Prostate gland (tissue), 2 donors: Measurements from ENCODE around the gene ST6GALNAC3. TPM values are rescaled to one million over a fixed set of nuclear protein-coding genes. Genes with fewer than 3 reads are reported as not detected.

Experiments
- DNase-seq: peaks from one replicate; pipeline ENCODE4 v3.0.0-alpha.2; 2019; ENCODE audit warnings: low spot score
- H3K27ac ChIP-seq, 2 donors: fragments of 200-600 bp; sonication (generic); 2 replicates each; pipeline ENCODE4 v1.5.1; 2017 to 2019
- H3K27me3 ChIP-seq: fragments of 200-600 bp; sonication (generic); replicated peaks from 2 replicates; pipeline ENCODE4 v1.5.1; 2019; ENCODE audit not compliant: insufficient read depth
- H3K36me3 ChIP-seq, 2 donors: fragments of 200-600 bp; sonication (generic); 1 replicate in 1 of 2; 2 replicates in 1 of 2; pipeline versions ENCODE4 v1.5.1 to v1.8.1; 2017 to 2019
- H3K4me1 ChIP-seq: fragments of 200-600 bp; sonication (generic); replicated peaks from 2 replicates; pipeline ENCODE4 v1.5.1; 2019
- H3K4me3 ChIP-seq, 2 donors: fragments of 200-600 bp; sonication (generic); 2 replicates each; pipeline ENCODE4 v1.5.1; 2017 to 2019
- H3K9me3 ChIP-seq: fragments of 200-600 bp; sonication (generic); 2 replicates; pipeline ENCODE4 v1.5.1; 2017
- POLR2A ChIP-seq: fragments of 450-650 bp; IDR thresholded peaks from one replicate; pipeline ENCODE4 v1.6.1; 2016; ENCODE audit warnings: antibody characterized with exemption, mild to moderate bottlenecking
- POLR2AphosphoS5 ChIP-seq: sonication (generic); formaldehyde crosslinking; IDR thresholded peaks from one replicate; pipeline ENCODE4 v1.6.1; 2017; ENCODE audit warnings: antibody characterized with exemption
- WGBS: methylation state at CpG from one replicate; pipeline ENCODE4 v1.1.5; 2018; 5-methylcytosine and 5-hydroxymethylcytosine counted together
- intact Hi-C: fragments of 100-400 bp; cut with DNase I; formaldehyde crosslinking; loops from one replicate; pipeline ENCODE4 v1.14.2; 2022
- total RNA-seq, 2 donors: library from RNA; depleted of rRNA; stranded (reverse); fragments of >200 nt; gene quantifications; one replicate each; pipeline ENCODE4 v1.1.0, GENCODE V29; 2016
- TF ChIP-seq, protein P1 (sequence below), 4 experiments: fragments of 200-600 bp in 2 of 4; fragments of 450-650 bp in 2 of 4; sonication (generic) in 2 of 4; IDR thresholded peaks; 1 replicate in 3 of 4; 2 replicates in 1 of 4; pipeline ENCODE4 v1.5.1; 2016 to 2019; ENCODE audit warnings: antibody characterized with exemption in 4 of 4, mild to moderate bottlenecking in 2 of 4, moderate library complexity in 2 of 4

The ST6GALNAC3 gene
- total RNA-seq, 2 donors from 2014 or later = 0.41 to 0.80 TPM

DNA sequence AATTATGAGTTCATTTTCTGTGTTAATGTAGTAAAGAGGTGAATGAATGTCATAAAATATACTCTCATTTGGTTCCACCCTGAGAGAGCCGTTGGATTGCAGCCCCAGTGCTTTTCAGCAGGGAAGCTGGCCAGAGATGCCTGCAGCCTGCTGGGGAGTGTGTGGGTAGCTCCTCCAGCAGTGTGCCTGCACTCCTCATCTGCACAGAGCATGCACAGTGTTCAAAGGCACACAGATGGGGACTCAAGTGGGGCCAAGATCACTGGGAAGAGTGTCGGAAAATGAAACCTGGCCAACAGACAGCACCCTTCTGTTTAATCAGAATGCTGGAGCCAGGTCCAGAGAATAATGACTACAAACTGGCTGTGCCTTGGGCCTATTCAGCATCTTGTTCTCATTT is 206.8 kb downstream of the ST6GALNAC3 start:
- Histone ChIP-seq H3K4me3 (no peak overlapping the region), H3K9me3 (no peaks in the 10 kb centered on the region), H3K27ac (no peak overlapping the region), H3K36me3 (no peaks in the 10 kb centered on the region), H3K4me1 (no peaks in the 10 kb centered on the region), H3K27me3 (no peaks in the 10 kb centered on the region)
- intact Hi-C loops = no loop called here
- WGBS = 38% methylated on average over 2 of the region's 2 CpGs
- DNase-seq = no peak
- TF ChIP-seq POLR2A (no peak), POLR2AphosphoS5 (no peak)
- TF ChIP-seq, protein P1, sequence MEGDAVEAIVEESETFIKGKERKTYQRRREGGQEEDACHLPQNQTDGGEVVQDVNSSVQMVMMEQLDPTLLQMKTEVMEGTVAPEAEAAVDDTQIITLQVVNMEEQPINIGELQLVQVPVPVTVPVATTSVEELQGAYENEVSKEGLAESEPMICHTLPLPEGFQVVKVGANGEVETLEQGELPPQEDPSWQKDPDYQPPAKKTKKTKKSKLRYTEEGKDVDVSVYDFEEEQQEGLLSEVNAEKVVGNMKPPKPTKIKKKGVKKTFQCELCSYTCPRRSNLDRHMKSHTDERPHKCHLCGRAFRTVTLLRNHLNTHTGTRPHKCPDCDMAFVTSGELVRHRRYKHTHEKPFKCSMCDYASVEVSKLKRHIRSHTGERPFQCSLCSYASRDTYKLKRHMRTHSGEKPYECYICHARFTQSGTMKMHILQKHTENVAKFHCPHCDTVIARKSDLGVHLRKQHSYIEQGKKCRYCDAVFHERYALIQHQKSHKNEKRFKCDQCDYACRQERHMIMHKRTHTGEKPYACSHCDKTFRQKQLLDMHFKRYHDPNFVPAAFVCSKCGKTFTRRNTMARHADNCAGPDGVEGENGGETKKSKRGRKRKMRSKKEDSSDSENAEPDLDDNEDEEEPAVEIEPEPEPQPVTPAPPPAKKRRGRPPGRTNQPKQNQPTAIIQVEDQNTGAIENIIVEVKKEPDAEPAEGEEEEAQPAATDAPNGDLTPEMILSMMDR (IDR thresholded peaks at IDR 0.05) = no peak

DNA sequence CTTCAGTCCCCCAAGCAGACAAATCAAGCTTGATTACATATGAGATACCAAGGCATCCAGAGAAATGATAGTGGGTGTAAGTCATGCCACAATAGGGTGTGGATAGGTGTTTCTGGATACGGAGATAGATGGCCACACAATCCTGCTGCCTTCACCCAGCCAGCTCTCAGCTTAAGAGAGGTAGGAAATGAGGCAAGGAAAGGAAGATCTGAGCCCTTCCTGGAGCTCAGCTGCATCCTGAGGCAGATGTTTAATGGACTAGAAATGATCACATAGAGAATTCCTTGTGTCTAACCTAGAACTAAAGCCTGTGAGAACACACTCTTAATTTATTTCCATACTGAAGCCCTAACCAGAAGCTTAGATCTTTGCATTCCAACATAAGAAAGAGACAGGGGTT is 210.3 kb downstream of the ST6GALNAC3 start:
- TF ChIP-seq POLR2A (no peak), POLR2AphosphoS5 (no peak)
- TF ChIP-seq, protein P1 (IDR thresholded peaks at IDR 0.05) = no peak
- H3K4me3 ChIP-seq = no peak overlapping the region
- no peaks in the 10 kb centered on the region for H3K36me3 ChIP-seq
- H3K27me3 ChIP-seq = no peaks in the 10 kb centered on the region
- no peaks in the 10 kb centered on the region for H3K4me1 ChIP-seq
- 83% methylated on average over 1 of the region's 1 CpG for WGBS
- H3K27ac ChIP-seq = no peak overlapping the region
- no peaks in the 10 kb centered on the region for H3K9me3 ChIP-seq
- intact Hi-C loops = no loop called here
- DNase-seq = no peak

DNA sequence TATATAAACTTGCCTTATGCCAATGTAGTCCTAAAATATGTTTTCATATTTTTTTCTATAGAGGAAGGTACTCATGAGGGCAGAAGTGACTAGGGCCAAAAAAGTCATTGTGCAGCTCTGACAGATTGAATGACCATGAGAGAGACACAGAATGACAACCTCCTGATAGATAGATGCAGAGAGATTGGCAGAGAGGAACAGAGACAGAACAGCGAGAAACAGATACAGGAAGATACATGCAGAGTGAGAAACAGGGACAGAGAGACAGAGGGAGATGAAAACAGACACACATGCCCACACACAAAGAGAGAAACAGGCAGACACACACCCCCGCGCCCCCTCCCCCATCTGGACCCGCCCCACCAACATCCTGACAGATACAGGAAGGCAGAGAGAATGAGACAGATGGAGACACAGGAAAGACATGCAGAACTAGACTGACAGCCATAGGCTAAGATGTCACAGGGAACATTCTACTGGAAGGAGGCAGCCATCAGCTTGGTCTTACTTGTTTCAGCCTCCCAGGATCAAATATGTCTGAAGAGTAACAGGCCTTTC is 211.1 kb downstream of the ST6GALNAC3 start:
- no peak overlapping the region for H3K27ac ChIP-seq
- H3K9me3 ChIP-seq = no peaks in the 10 kb centered on the region
- no peaks in the 10 kb centered on the region for H3K36me3 ChIP-seq
- DNase-seq = no peak
- TF ChIP-seq, protein P1 (IDR thresholded peaks at IDR 0.05) = no peak
- intact Hi-C loops = no loop called here
- H3K27me3 ChIP-seq = no peaks in the 10 kb centered on the region
- no peak overlapping the region for H3K4me3 ChIP-seq
- H3K4me1 ChIP-seq = no peaks in the 10 kb centered on the region
- WGBS = 91% methylated on average over 4 of the region's 4 CpGs

DNA sequence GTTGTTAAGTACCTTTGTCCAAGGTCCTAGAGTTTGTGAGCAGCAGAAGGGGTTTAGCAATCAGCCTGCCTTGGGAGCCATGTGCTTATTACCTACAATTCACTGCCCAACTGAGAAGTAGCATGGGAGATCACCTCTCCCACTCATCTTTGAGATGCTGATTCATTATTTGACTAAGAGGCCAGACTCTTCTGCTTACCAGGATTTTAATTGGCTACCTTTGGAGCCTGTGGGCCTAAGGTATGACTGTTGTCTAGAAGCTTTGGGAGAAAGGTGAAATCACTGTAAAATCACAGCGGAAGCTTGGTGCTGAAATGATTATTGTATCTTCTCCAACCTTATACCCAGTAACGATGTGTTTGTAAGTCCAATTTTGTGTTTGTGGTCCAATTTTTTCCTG is 213.4 kb downstream of the ST6GALNAC3 start:
- DNase-seq = no peak
- no peaks in the 10 kb centered on the region for H3K36me3 ChIP-seq
- no peak overlapping the region for H3K4me3 ChIP-seq
- H3K27ac ChIP-seq = no peak overlapping the region
- no peaks in the 10 kb centered on the region for H3K4me1 ChIP-seq
- no peaks in the 10 kb centered on the region for H3K27me3 ChIP-seq
- intact Hi-C loops = no loop called here
- 95% methylated on average over 2 of the region's 2 CpGs for WGBS
- TF ChIP-seq POLR2AphosphoS5 (no peak), POLR2A (no peak)
- TF ChIP-seq, protein P1 (IDR thresholded peaks at IDR 0.05) = no peak
- H3K9me3 ChIP-seq = no peaks in the 10 kb centered on the region

DNA sequence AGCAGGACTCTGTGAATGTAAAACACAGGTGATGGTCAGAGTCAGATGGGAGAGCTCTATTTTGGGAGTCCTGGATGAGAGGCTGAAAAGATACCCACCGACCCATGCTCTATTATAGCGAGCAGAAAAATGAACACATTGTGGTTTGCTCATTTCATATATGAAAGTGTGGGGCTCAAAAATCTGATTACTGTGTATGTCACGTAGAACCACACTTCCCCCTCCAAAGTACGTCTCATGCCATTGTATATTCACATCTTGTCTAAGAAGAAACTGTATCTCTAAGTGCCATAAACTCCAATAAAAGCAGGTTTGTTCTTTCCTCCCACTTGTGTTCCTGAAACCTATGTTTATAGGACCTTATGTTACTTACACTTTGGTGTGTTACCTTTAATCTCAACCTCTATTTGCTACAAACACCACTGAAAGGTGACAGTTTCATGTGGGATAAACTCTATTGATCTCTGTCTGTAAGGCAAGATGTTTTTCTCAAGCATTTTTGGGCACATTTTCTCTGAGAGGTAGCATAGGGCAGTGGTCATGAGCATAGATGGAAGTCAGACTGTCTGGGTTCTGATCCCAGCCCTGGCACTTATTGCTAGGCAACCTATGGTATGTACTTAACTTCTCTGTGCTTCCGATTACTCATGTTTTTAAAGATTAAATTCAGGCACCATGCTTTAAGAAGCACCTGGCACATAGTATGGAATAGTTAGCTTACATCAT is 214.4 kb downstream of the ST6GALNAC3 start:
- intact Hi-C loops = no loop called here
- Histone ChIP-seq H3K9me3 (no peaks in the 10 kb centered on the region), H3K27ac (no peak overlapping the region), H3K4me3 (no peak overlapping the region), H3K27me3 (no peaks in the 10 kb centered on the region), H3K4me1 (no peaks in the 10 kb centered on the region), H3K36me3 (no peaks in the 10 kb centered on the region)
- 93% methylated on average over 5 of the region's 5 CpGs for WGBS
- TF ChIP-seq POLR2A (no peak), POLR2AphosphoS5 (no peak)
- TF ChIP-seq, protein P1 (IDR thresholded peaks at IDR 0.05) = no peak
- no peak for DNase-seq
